GM08714 (cell line): ENCODE results near the gene HOXB2.
A peak's percentile ranks its signal among the peaks of the same experiment; 100 is the strongest.

ENCODE experiments used
- H3K4me3 ChIP-seq: fragments of 200-500 bp; sonication (Bioruptor generic); 2 replicates; pipeline ENCODE4 v1.5.1; 2014; ENCODE audit warnings: mild to moderate bottlenecking, low read length, inconsistent platforms
- ZNF274 ChIP-seq: IDR thresholded peaks from 2 replicates; pipeline ENCODE4 v1.6.1; 2012; ENCODE audit warnings: mild to moderate bottlenecking, low read depth, low read length

Gene HOXB2

DNA sequence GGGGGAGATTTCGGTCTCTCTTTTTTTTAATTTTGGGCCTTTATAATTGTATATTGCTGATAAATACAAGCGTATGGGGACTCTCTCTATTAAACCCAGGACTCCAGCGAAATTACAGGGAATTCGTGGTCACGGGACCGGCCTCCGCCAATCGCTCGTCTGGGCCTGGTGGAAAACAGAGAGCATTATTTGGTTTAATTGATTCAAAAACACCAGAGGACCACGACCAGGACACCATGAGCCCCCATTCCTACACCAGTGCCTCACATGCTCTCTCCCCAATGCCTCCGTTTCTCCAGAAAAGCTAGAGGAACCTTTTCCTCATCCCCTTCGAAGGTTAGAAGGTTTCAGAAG, at the start of gene HOXB2:
Gene HOXB2 (minus strand): TSS at position 88 of the 354 bp plus-strand sequence. CDS start 198 bp downstream, outside the sequence.
- no peak for TF ChIP-seq ZNF274
- peak within 1 kb of the TSS; percentile 88 for H3K4me3 ChIP-seq

DNA sequence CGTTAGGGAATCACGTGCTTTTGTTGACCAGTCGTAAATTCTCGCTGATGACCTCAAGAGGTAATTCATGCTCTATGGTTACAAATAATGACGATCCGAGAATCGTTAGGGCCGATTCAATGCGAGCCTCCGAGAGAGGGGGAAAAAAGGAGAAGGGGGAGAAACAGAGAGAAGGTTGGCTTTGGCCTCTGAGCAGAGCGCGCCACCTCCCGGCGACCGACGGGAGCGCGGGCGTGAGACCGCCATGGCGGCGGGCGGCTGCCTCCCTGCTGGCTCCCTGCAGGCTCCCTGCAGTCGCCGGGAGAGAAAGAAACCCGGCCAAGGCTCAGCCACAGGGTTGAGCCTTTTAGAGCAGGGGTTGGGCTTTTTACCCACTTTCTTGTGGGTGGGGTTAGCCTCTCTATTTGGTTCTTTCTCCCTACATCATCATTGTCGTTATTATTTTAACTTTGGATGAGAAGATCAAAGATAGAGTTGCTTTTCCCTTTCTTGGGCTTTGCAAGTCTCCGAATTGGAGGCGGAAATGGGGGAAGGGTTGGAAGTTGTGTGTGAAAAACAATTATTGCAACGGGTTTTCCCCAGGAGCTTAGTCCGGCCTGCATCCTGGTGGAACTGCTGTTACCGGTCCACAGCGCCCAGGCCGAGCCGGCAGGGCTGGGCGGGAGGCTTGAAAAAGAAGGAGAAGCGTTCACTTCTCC, 49.1 kb upstream of the HOXB2 start:
- no peak for TF ChIP-seq ZNF274
- no peak overlapping the region; the same call in 1 of the 2 replicates for H3K4me3 ChIP-seq

DNA sequence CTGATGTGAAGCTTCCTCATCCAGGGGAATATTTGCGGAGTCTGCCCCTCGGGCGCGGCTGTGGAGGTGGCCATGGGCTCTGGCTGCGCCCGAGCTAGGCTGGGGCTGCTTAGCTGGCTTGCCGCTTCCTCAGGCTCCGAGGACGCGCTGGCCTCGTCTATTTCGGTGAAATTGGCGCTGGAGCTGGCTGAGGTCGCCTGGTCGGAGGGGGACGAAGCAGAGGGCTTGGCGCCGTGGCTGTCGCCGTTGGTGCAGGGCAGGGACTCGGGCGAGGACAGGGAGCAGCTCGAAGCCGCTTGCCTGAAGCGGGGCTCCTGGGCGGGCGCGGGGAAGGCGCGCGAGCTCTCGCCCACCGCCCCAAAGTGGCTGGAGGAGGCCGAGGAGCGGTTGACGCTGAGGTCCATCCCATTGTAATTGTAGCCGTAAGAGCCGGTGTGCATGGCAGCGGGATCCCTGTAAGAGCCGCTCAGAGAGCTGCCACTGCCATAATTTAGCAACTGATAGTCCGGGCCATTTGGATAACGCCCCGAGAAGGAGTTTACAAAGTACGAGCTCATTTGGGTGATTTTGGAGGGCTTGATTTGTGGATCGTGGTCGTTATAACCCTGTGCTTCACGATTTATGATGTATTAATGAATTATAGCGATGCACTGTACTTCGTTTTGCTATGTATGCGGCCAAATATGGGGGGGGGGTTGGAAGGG, 48.4 kb upstream of the HOXB2 start, which contains the start of gene HOXB5:
Gene HOXB5 (minus strand): TSS at position 654 of the 704 bp plus-strand sequence. CDS start 97 bp downstream, at position 557.
- no peak for TF ChIP-seq ZNF274
- H3K4me3 ChIP-seq, result peak within 1 kb of the TSS; percentile 52; the same call in 1 of the 2 replicates

DNA sequence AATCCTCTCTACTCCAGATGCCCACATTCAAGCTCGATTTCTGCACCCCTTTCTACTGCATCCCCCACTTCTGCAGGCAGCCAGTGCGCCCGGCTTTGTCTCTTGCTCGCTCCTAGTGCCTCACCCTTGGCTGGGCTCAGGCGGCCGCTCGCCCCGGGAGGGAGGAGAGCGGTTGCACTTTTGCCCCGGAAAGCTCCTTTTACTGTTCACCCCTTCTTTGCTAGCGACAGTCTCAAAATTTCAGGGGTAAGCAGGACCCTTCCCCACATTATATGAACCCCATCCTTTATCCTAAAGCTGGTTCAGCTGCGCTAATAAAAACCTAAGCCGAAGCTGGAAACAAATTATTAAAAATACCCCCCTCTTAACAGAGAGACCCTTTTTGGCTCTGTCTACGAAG, 47.7 kb upstream of the HOXB2 start:
- TF ChIP-seq ZNF274, result no peak
- peak overlapping the region; percentile 52; the same call in 1 of the 2 replicates for H3K4me3 ChIP-seq

DNA sequence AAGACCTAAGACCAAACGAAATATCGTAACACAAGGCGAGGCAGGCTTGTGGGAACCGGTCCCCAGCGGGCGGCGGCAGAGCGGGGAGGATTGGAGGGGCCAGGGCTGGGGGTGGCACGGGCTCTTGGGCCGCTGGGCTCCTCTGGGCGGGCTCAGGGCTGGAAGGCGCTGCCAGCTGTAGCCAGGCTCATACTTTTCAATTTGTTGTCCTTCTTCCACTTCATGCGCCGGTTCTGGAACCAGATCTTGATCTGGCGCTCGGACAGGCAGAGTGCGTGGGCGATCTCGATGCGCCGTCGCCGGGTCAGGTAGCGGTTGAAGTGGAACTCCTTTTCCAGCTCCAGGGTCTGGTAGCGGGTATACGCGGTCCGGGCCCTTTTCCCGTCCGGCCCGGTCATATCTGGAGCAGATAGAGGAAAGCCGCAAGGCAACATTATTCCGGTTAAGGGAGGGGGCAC, 47.2 kb upstream of the HOXB2 start:
- no peak for TF ChIP-seq ZNF274
- H3K4me3 ChIP-seq, result no peak overlapping the region

DNA sequence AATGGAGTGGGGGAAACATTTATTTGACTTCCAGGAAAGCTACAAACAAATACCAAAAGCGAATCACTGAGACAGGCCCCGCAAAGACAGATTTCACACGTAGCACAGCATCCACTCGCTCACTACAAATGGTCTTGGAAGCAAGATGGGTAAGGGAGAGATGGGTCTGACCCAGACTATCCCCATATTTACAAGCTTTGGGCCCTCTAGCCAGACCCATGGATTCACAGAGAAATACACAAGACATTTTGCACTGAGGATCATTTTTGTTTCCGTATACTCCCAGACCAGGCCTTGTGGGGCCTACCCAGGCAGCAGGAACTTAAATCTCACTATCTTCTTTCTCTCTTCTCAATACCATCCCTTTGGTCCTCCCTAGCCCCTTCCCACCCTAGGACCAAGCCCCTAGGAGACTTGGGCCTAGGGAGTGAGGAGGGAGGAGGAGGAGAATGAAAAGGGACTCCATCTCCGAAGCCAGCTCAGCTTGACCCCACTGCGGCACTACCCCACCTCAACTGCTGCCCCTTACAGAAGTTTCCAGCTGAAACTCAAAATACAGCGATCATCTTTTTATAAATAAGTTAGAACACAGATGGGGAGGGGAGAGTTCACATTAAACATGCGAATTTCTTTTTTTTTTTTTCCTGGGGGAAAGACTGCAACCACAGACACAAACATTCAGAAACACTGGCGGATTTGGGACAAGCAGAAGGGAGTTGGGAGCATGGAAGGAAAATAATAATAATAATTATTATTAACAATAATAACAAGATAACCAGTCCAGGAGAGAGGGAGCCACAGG, 46.5 kb upstream of the HOXB2 start:
- TF ChIP-seq ZNF274, result no peak
- H3K4me3 ChIP-seq, result no peak overlapping the region

DNA sequence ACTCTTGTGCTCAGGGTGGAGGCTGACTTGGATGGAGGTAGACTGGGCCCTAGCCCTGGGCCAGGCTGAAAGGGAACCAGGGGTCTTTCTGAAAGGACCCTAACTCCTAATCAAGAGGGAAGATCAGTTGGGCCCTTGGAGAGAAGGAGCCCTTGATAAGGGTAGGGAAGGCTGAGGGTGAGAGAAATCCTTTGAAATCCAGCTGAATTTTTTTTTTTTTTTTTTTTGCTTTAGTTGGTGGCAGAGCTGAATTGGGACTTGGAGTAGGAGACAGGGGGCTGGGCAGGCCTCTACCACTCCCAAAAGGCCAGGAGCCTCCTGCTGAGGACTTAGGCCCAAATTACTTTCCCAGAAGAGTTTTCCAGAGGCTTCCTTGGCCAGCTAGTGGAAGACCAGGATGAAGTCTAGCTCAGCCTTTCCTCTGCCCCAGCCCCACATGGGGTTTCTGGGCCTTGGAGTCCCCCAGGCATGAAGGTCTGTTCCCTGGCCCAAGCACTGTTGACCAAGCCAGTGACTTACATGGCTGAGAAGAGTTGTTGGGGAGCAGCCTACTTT, 45.8 kb upstream of the HOXB2 start:
- H3K4me3 ChIP-seq, result no peak overlapping the region
- TF ChIP-seq ZNF274, result no peak

DNA sequence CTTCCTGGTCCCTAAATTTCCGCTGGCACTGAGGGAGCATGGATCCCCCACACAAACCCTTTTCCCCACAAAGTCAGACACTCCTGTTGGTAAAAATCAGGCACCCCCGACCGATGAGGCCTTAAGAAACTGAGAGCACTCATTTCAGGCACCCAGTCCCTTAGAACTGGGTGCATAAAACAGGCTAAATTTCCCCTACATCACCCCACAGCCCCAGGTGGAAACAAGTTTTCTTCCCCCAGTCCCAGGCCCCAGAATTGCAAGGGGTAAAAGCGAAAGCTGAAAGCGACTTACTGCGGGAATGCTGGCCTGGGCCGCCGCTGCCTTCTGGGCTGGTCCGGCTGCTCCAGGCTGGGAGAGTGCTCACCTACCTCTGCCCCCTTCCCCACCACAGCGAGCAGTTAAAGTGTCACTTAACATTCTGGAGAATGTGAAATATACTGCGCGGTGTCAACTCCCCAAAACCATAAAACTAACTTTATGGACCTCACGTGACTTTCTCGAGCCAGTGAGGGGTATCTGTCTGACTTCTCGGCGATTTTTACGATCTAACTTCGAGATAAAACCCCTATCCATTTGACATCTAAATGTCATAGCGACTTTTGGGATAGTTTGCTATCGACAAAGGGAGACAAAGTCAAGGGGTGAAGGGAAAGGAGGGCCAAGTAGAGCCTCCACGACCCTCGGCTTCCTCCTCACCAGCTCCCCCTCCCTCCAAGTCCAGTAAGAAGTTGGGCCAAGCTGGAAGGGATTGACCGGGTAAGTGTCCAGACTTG, 45.1 kb upstream of the HOXB2 start, which contains the start of gene HOXB3:
Gene HOXB3 (minus strand): TSS at position 411 of the 776 bp plus-strand sequence. CDS start 37,767 bp downstream, outside the sequence.
- peak within 1 kb of the TSS; percentile 8 for H3K4me3 ChIP-seq
- no peak for TF ChIP-seq ZNF274

DNA sequence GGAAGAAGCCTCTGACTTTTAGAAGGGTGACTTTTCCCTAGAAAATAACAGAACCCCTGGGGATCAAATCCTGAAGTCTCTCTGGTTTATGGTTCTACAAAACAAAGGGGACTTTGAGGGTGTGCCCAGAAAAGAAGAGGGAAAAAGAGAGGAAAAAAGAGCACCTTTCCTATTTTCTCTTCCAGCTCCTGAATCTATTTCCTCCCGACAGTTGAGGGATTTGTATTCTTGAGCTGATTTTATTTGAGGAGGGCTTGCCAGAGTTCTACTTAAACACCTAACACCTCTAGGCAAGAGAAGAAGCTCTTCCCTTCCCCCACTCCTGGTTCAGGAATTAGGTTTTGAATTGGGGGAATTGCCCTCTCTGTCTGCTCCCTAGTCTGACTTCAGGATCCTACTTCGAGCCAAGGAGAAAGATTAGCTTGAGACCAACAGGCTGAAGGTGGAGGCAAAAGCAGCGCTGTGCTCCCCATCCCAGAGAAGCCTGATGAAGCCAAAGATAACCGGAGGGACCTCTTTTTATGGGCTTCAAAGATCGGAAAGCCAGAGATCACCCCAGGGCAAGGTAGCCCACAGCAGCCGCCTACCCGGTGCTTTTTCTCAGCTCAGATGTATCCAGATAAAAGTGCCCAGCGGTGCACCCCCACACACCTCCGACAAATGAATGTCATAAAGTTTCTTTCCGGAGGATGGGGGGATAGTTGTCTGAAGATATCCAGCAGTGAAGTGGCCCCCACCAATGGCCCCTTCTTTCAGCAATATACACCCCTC, 44.3 kb upstream of the HOXB2 start:
- no peak for TF ChIP-seq ZNF274
- H3K4me3 ChIP-seq, result peak overlapping the region; percentile 8

DNA sequence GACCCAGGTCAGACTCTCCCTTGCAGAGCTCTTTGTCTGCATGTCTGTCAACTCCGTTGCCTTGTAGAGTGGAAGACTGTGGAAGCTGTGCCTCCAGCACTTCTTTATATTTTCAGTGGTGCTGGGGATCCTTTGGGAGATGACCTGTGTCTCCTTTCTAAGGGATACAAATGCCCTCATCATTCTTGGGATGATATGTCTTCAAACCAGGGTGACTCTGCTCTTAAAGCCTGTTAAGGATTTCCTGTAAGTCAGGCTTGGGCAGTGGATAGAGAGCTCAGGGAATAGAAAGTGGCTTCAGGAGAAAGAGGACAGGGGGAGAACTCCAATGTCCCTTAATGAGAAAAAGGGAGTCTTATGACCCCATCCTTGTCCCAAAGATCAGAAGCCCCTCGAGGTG, 43.6 kb upstream of the HOXB2 start:
- TF ChIP-seq ZNF274, result no peak
- no peak overlapping the region for H3K4me3 ChIP-seq

DNA sequence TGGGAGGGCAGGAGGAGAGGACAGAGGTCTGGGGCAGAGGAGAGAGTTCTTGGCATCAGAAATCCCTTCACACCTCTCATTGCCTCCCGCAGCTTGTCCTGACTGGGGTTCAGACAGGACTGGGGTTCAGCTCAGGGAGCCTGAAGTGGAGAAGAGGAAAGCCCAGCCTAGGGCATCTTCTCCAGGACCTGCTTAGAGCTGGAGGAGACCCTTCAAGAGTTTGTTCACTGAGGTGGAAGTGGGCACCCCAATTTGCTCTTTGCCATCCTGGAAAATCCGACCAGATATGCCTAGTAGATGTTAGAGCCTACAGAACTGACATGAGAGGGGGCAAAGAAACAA, 43.1 kb upstream of the HOXB2 start:
- no peak overlapping the region for H3K4me3 ChIP-seq

DNA sequence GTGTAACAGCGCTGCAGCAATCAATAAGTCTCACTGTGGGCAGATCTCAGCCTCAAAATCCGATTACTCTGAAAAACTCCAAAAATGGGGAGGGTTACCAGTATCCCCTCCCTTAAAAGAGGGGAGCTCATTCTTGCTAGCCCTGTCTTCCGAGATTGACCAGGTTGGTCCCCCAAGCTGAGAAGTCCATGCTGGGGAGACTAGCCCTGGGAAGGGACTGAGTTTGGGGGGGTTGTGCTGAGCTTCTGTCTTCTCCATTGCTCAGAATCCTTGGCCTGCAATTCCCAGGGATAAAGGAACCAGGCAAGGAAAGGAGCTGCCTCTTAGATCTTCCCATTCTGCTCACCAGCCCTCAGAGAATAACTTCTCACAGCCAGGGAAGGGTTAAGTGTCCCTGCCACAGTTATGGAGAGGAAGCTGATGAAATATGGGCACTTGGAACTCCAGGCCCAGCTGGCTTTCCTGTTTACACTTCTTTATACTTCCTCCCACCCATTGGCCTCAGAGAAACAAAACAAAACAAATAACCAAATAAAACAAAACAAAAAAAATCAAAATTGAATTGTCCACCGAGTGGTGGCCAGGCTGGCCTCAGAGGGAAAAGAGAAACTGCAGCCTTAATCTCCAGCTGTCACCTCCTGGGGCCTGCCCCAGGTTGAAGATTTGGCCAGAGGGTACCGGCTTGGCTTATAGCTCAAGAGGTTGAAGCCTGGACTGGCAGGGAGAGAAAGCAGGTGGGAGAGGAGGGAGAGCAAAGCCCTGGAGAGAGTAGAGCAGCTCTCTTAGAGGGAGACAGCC, 42.6 kb upstream of the HOXB2 start:
- H3K4me3 ChIP-seq, result no peak overlapping the region
- TF ChIP-seq ZNF274, result no peak

More for the DNA sequence above, 43.1 kb upstream of the HOXB2 start:
- TF ChIP-seq ZNF274, result no peak
